Stimulated activated CD4-positive, alpha-beta T cell treated with anti-CD3 and anti-CD28 coated beads, Interleukin-12 subunit alpha, Interleukin-12 subunit beta, amount 100 ng/mL, for 48 hours (primary cell): ENCODE measurements around the gene DDX54.

ENCODE experiments used
- DNase-seq, 3 donors: peaks; one replicate each; pipeline ENCODE4 v3.0.0-alpha.2; 2020; ENCODE audit warnings: low read depth in 2 of 3, low spot score in 1 of 3

The DDX54 gene

GRCh38 chr12:113185180-113186032, at the start of gene DDX54, which contains the start of gene RITA1:
Gene DDX54 (minus strand): TSS chr12:113185478. CDS start chr12:113185451, 27 bp downstream.
Gene RITA1 (plus strand): TSS chr12:113185721. CDS start chr12:113186747, 1,026 bp downstream.
- peak; percentile 59 to 82 (median 77) for DNase-seq

- DNase-seq = no peak
Observed at GRCh38 chr12:113234483-113234882, 49.2 kb upstream of the DDX54 start.

GRCh38 chr12:113233967-113234366, 48.7 kb upstream of the DDX54 start:
- no peak for DNase-seq

GRCh38 chr12:113232840-113233585, 47.7 kb upstream of the DDX54 start:
- DNase-seq = peak in 2 of 3 donors; percentile 18 to 56

- DNase-seq = no peak
Observed at GRCh38 chr12:113232089-113232839, 47.0 kb upstream of the DDX54 start.

GRCh38 chr12:113231235-113232088, 46.2 kb upstream of the DDX54 start:
- no peak for DNase-seq

GRCh38 chr12:113230315-113231234, 45.3 kb upstream of the DDX54 start:
- DNase-seq = no peak

- DNase-seq = no peak
Observed at GRCh38 chr12:113228394-113229028, 43.2 kb upstream of the DDX54 start.

- DNase-seq = no peak
Observed at GRCh38 chr12:113227686-113228391, 42.6 kb upstream of the DDX54 start.

- no peak for DNase-seq
Observed at GRCh38 chr12:113226696-113227568, 41.7 kb upstream of the DDX54 start.

- DNase-seq = no peak
Observed at GRCh38 chr12:113224955-113225354, 39.7 kb upstream of the DDX54 start.

- no peak for DNase-seq
Observed at GRCh38 chr12:113222730-113223531, 37.7 kb upstream of the DDX54 start.

GRCh38 chr12:113221997-113222729, 36.9 kb upstream of the DDX54 start:
- no peak for DNase-seq

GRCh38 chr12:113221181-113221996, 36.1 kb upstream of the DDX54 start, which contains the start of gene TPCN1:
Gene TPCN1 (plus strand): TSS chr12:113221464. CDS start chr12:113226853, 5,389 bp downstream.
- peak; percentile 98 to 99 (median 99) for DNase-seq
